ENCODE data around the gene SCG5. TPM values are rescaled to one million over a fixed set of nuclear protein-coding genes. Genes with fewer than 3 reads are reported as not detected.
"Not testable (repeated sequence)": the region's sequence is repeated elsewhere in the genome, so short reads cannot be mapped to it uniquely, and the experiment has no call there.

The SCG5 gene
- polyA plus RNA-seq (2013, experiment 1 of 4) = 47.4 TPM
- polyA plus RNA-seq (2013, experiment 2 of 4) = 63.9 TPM
- polyA plus RNA-seq (2013, experiment 3 of 4) = 42.3 TPM
- 52.7 TPM for polyA plus RNA-seq (2013, experiment 4 of 4)

- WGBS, 2 experiments = 13 to 15% methylated on average over 22 of the region's 22 CpGs
- no peaks in the 10 kb centered on the region for H3K27me3 ChIP-seq (ENCODE audit: control insufficient read depth, insufficient read depth, low read length, poor library complexity, severe bottlenecking)
- H3K9me3 ChIP-seq (ENCODE audit: control insufficient read depth, low read length) = no peaks in the 10 kb centered on the region
- H3K4me3 ChIP-seq (ENCODE audit: insufficient read depth, low read depth, low read length) = peak within 1 kb of the TSS; percentile 39
- H3K4me1 ChIP-seq (ENCODE audit: control insufficient read depth, insufficient read depth, low read length) = peaks cover 5% of the 10 kb centered on the region
- H3K27ac ChIP-seq (ENCODE audit: insufficient read depth, low read depth, low read length, poor library complexity, severe bottlenecking) = peak within 1 kb of the TSS; percentile 8
- H3K36me3 ChIP-seq (ENCODE audit: control insufficient read depth, insufficient read depth, low read length) = peaks cover 10% of the 10 kb centered on the region
Observed at GRCh38 chr15:32641517-32642059, at the start of gene SCG5. TSS of gene SCG5 (plus strand) at chr15:32641710. CDS start at chr15:32643593, 1,883 bp downstream.

GRCh38 chr15:32593151-32593550 lies 48.4 kb upstream of the SCG5 start, which contains the start of gene GOLGA8N:
TSS of gene GOLGA8N (plus strand) at chr15:32593456.
- WGBS, 2 experiments = no CpG with 5 or more reads among the region's 8 CpGs
- not testable (repeated sequence) for H3K4me1 ChIP-seq (ENCODE audit: control insufficient read depth, insufficient read depth, low read length); H3K27ac ChIP-seq (ENCODE audit: insufficient read depth, low read depth, low read length, poor library complexity, severe bottlenecking); H3K27me3 ChIP-seq (ENCODE audit: control insufficient read depth, insufficient read depth, low read length, poor library complexity, severe bottlenecking); H3K4me3 ChIP-seq (ENCODE audit: insufficient read depth, low read depth, low read length); H3K36me3 ChIP-seq (ENCODE audit: control insufficient read depth, insufficient read depth, low read length); H3K9me3 ChIP-seq (ENCODE audit: control insufficient read depth, low read length)

- H3K27ac ChIP-seq (ENCODE audit: insufficient read depth, low read depth, low read length, poor library complexity, severe bottlenecking); H3K4me1 ChIP-seq (ENCODE audit: control insufficient read depth, insufficient read depth, low read length); H3K27me3 ChIP-seq (ENCODE audit: control insufficient read depth, insufficient read depth, low read length, poor library complexity, severe bottlenecking); H3K4me3 ChIP-seq (ENCODE audit: insufficient read depth, low read depth, low read length); H3K36me3 ChIP-seq (ENCODE audit: control insufficient read depth, insufficient read depth, low read length); H3K9me3 ChIP-seq (ENCODE audit: control insufficient read depth, low read length): not testable (repeated sequence)
- WGBS, 2 experiments = 96 to 100% methylated on average over 2 of the region's 2 CpGs
Observed at GRCh38 chr15:32609518-32609917, 32.0 kb upstream of the SCG5 start.

- not testable (repeated sequence) for H3K27me3 ChIP-seq (ENCODE audit: control insufficient read depth, insufficient read depth, low read length, poor library complexity, severe bottlenecking); H3K4me3 ChIP-seq (ENCODE audit: insufficient read depth, low read depth, low read length); H3K27ac ChIP-seq (ENCODE audit: insufficient read depth, low read depth, low read length, poor library complexity, severe bottlenecking); H3K9me3 ChIP-seq (ENCODE audit: control insufficient read depth, low read length); H3K36me3 ChIP-seq (ENCODE audit: control insufficient read depth, insufficient read depth, low read length); H3K4me1 ChIP-seq (ENCODE audit: control insufficient read depth, insufficient read depth, low read length)
- 0% methylated on average over 1 of the region's 3 CpGs for WGBS, 2 experiments
Observed at GRCh38 chr15:32610719-32611118, 30.8 kb upstream of the SCG5 start.

- H3K4me1 ChIP-seq (ENCODE audit: control insufficient read depth, insufficient read depth, low read length); H3K9me3 ChIP-seq (ENCODE audit: control insufficient read depth, low read length); H3K36me3 ChIP-seq (ENCODE audit: control insufficient read depth, insufficient read depth, low read length); H3K27me3 ChIP-seq (ENCODE audit: control insufficient read depth, insufficient read depth, low read length, poor library complexity, severe bottlenecking): not testable (repeated sequence)
- WGBS, 2 experiments = 0% methylated on average over 12 of the region's 16 CpGs
- H3K27ac ChIP-seq (ENCODE audit: insufficient read depth, low read depth, low read length, poor library complexity, severe bottlenecking) = peak overlapping the region; percentile 82
- peak overlapping the region; percentile 58 for H3K4me3 ChIP-seq (ENCODE audit: insufficient read depth, low read depth, low read length)
Observed at GRCh38 chr15:32614712-32615050, 26.8 kb upstream of the SCG5 start.

GRCh38 chr15:32615051-32615870 lies 26.2 kb upstream of the SCG5 start, which contains the start of gene ARHGAP11A:
TSS of gene ARHGAP11A (plus strand) at chr15:32615504. CDS start at chr15:32616212, 708 bp downstream.
- H3K4me1 ChIP-seq (ENCODE audit: control insufficient read depth, insufficient read depth, low read length); H3K36me3 ChIP-seq (ENCODE audit: control insufficient read depth, insufficient read depth, low read length); H3K9me3 ChIP-seq (ENCODE audit: control insufficient read depth, low read length); H3K27me3 ChIP-seq (ENCODE audit: control insufficient read depth, insufficient read depth, low read length, poor library complexity, severe bottlenecking): not testable (repeated sequence)
- H3K27ac ChIP-seq (ENCODE audit: insufficient read depth, low read depth, low read length, poor library complexity, severe bottlenecking) = peak within 1 kb of the TSS; percentile 82
- H3K4me3 ChIP-seq (ENCODE audit: insufficient read depth, low read depth, low read length) = peak within 1 kb of the TSS; percentile 58
- 0 to 1% methylated on average over 21 to 27 of the region's 43 CpGs for WGBS, 2 experiments

GRCh38 chr15:32615871-32616426 lies 25.6 kb upstream of the SCG5 start:
- not testable (repeated sequence) for H3K9me3 ChIP-seq (ENCODE audit: control insufficient read depth, low read length); H3K27me3 ChIP-seq (ENCODE audit: control insufficient read depth, insufficient read depth, low read length, poor library complexity, severe bottlenecking); H3K4me1 ChIP-seq (ENCODE audit: control insufficient read depth, insufficient read depth, low read length); H3K36me3 ChIP-seq (ENCODE audit: control insufficient read depth, insufficient read depth, low read length); H3K27ac ChIP-seq (ENCODE audit: insufficient read depth, low read depth, low read length, poor library complexity, severe bottlenecking)
- peak overlapping the region; percentile 58 for H3K4me3 ChIP-seq (ENCODE audit: insufficient read depth, low read depth, low read length)
- whole genome bisulfite sequencing, 2 experiments = 1 to 2% methylated on average over 11 to 13 of the region's 24 CpGs

GRCh38 chr15:32636410-32636809 lies 5.1 kb upstream of the SCG5 start:
- H3K9me3 ChIP-seq (ENCODE audit: control insufficient read depth, low read length) = no peaks in the 10 kb centered on the region
- H3K36me3 ChIP-seq (ENCODE audit: control insufficient read depth, insufficient read depth, low read length) = peaks cover 40% of the 10 kb centered on the region
- H3K4me3 ChIP-seq (ENCODE audit: insufficient read depth, low read depth, low read length) = no peak overlapping the region
- H3K27ac ChIP-seq (ENCODE audit: insufficient read depth, low read depth, low read length, poor library complexity, severe bottlenecking) = no peak overlapping the region
- H3K4me1 ChIP-seq (ENCODE audit: control insufficient read depth, insufficient read depth, low read length) = no peaks in the 10 kb centered on the region
- no peaks in the 10 kb centered on the region for H3K27me3 ChIP-seq (ENCODE audit: control insufficient read depth, insufficient read depth, low read length, poor library complexity, severe bottlenecking)
- 90 to 96% methylated on average over 3 of the region's 3 CpGs for WGBS, 2 experiments

- H3K27me3 ChIP-seq (ENCODE audit: control insufficient read depth, insufficient read depth, low read length, poor library complexity, severe bottlenecking) = no peaks in the 10 kb centered on the region
- WGBS, 2 experiments = 96 to 98% methylated on average over 8 of the region's 8 CpGs
Observed at GRCh38 chr15:32636908-32637567, 4.5 kb upstream of the SCG5 start.

GRCh38 chr15:32637704-32638103 lies 3.8 kb upstream of the SCG5 start:
- H3K36me3 ChIP-seq (ENCODE audit: control insufficient read depth, insufficient read depth, low read length) = peaks cover 40% of the 10 kb centered on the region
- H3K9me3 ChIP-seq (ENCODE audit: control insufficient read depth, low read length) = no peaks in the 10 kb centered on the region
- H3K27me3 ChIP-seq (ENCODE audit: control insufficient read depth, insufficient read depth, low read length, poor library complexity, severe bottlenecking) = no peaks in the 10 kb centered on the region
- no peak overlapping the region for H3K27ac ChIP-seq (ENCODE audit: insufficient read depth, low read depth, low read length, poor library complexity, severe bottlenecking)
- WGBS, 2 experiments = 83% methylated on average over 1 of the region's 1 CpG; no CpG with 5 or more reads in 1 of the 2 experiments
- peaks cover 1% of the 10 kb centered on the region for H3K4me1 ChIP-seq (ENCODE audit: control insufficient read depth, insufficient read depth, low read length)
- H3K4me3 ChIP-seq (ENCODE audit: insufficient read depth, low read depth, low read length) = no peak overlapping the region

More at GRCh38 chr15:32636908-32637567, 4.5 kb upstream of the SCG5 start:
- Histone ChIP-seq H3K36me3 (ENCODE audit: control insufficient read depth, insufficient read depth, low read length) (peaks cover 40% of the 10 kb centered on the region), H3K4me3 (ENCODE audit: insufficient read depth, low read depth, low read length) (no peak overlapping the region), H3K4me1 (ENCODE audit: control insufficient read depth, insufficient read depth, low read length) (no peaks in the 10 kb centered on the region), H3K9me3 (ENCODE audit: control insufficient read depth, low read length) (no peaks in the 10 kb centered on the region), H3K27ac (ENCODE audit: insufficient read depth, low read depth, low read length, poor library complexity, severe bottlenecking) (no peak overlapping the region)
